ENCODE data around the gene ABCA3. TPM values are rescaled to one million over a fixed set of nuclear protein-coding genes. Genes with fewer than 3 reads are reported as not detected.

Gene ABCA3
- total and polyA plus RNA-seq, 4 donors = 197 to 607 (median 411) TPM

DNA sequence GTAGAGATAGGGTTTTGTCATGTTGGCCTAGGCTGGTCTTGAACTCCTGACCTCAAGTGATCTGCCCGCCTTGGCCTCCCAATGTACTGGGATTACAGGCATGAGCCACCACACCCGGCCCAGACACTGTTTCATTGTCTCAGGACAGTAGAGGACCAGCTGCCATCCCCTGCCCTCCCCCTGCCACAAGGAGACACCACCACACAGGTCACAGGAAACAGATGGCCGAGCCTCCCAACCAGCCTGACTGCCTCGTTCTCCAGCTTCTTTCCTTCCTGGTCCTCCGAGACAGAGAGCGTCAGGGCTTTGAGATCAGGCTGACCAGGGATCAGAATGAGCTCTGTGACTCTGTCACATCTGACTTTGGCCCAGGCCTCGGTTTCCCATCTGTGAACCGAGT, 51.8 kb downstream of the ABCA3 start:
- H3K27me3 ChIP-seq (ENCODE audit: control insufficient read depth in 3 of 3, insufficient read depth in 3 of 3, low read length in 2 of 3) = no peaks in the 10 kb centered on the region
- peaks cover 0 to 65% (median 0%) of the 10 kb centered on the region in 4 donors for H3K36me3 ChIP-seq (ENCODE audit: control insufficient read depth in 4 of 4, insufficient read depth in 4 of 4, low read length in 4 of 4)
- H3K9me3 ChIP-seq (ENCODE audit: control insufficient read depth in 4 of 4, insufficient read depth in 3 of 4, low read length in 3 of 4) = no peaks in the 10 kb centered on the region
- H3K4me1 ChIP-seq (ENCODE audit: control insufficient read depth in 5 of 5, insufficient read depth in 5 of 5, low read length in 5 of 5) = no peaks in the 10 kb centered on the region
- H3K9ac ChIP-seq (ENCODE audit: insufficient read depth in 1 of 2, low read length in 2 of 2) = no peak overlapping the region
- H3K4me3 ChIP-seq = no peak overlapping the region
- no peak for ATAC-seq (ENCODE audit: insufficient read depth, low FRiP score)
- no peak for DNase-seq
- H3K27ac ChIP-seq (ENCODE audit: low read depth in 1 of 2, low read length in 1 of 2) = no peak overlapping the region
- TF ChIP-seq, protein P1, sequence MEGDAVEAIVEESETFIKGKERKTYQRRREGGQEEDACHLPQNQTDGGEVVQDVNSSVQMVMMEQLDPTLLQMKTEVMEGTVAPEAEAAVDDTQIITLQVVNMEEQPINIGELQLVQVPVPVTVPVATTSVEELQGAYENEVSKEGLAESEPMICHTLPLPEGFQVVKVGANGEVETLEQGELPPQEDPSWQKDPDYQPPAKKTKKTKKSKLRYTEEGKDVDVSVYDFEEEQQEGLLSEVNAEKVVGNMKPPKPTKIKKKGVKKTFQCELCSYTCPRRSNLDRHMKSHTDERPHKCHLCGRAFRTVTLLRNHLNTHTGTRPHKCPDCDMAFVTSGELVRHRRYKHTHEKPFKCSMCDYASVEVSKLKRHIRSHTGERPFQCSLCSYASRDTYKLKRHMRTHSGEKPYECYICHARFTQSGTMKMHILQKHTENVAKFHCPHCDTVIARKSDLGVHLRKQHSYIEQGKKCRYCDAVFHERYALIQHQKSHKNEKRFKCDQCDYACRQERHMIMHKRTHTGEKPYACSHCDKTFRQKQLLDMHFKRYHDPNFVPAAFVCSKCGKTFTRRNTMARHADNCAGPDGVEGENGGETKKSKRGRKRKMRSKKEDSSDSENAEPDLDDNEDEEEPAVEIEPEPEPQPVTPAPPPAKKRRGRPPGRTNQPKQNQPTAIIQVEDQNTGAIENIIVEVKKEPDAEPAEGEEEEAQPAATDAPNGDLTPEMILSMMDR (IDR thresholded peaks at IDR 0.05; ENCODE audit: control extremely low read depth, extremely low read depth) = no peak
- 44 to 63% methylated on average over 8 of the region's 8 CpGs for WGBS, 2 donors

DNA sequence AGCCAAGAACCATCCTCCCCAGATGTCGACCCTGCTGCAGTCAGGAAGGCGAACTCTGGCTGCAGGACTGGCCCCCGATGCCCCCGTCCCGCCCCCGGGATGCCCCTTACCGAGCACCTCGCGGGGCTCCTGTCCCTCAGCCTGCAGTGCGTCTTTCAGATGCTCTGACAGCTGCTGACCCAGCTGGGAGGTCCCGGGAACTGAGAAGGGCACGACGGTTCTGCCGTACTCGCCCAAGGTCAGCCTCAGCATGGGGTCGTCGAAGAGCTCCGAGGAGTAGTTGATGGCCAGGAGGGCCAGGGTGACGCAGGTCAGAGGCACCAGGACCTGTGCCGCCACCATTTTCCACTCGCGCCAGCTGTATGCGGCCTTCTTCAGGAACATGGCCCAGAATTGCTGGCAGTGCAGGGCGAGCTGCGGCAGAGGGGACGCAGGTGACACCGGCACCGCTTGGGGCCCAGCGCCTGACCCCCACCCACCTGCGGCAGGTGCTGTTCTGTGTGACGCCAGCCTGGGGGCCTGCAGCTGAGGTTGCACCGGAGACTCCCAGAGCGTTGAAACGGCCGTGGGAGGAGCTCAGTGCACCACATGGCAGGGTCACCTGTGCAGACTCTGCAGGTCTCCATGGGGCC, 52.5 kb downstream of the ABCA3 start:
- Histone ChIP-seq H3K4me3 (no peak overlapping the region), H3K27ac (ENCODE audit: low read depth in 1 of 2, low read length in 1 of 2) (no peak overlapping the region), H3K9me3 (ENCODE audit: control insufficient read depth in 4 of 4, insufficient read depth in 3 of 4, low read length in 3 of 4) (no peaks in the 10 kb centered on the region), H3K4me1 (ENCODE audit: control insufficient read depth in 5 of 5, insufficient read depth in 5 of 5, low read length in 5 of 5) (no peaks in the 10 kb centered on the region), H3K27me3 (ENCODE audit: control insufficient read depth in 3 of 3, insufficient read depth in 3 of 3, low read length in 2 of 3) (no peaks in the 10 kb centered on the region), H3K36me3 (ENCODE audit: control insufficient read depth in 4 of 4, insufficient read depth in 4 of 4, low read length in 4 of 4) (peaks cover 0 to 69% (median 0%) of the 10 kb centered on the region in 4 donors), H3K9ac (ENCODE audit: insufficient read depth in 1 of 2, low read length in 2 of 2) (no peak overlapping the region)
- WGBS, 2 donors = 88 to 93% methylated on average over 35 of the region's 35 CpGs
- TF ChIP-seq, protein P1 (IDR thresholded peaks at IDR 0.05; ENCODE audit: control extremely low read depth, extremely low read depth) = no peak
- no peak for DNase-seq
- ATAC-seq (ENCODE audit: insufficient read depth, low FRiP score) = no peak

DNA sequence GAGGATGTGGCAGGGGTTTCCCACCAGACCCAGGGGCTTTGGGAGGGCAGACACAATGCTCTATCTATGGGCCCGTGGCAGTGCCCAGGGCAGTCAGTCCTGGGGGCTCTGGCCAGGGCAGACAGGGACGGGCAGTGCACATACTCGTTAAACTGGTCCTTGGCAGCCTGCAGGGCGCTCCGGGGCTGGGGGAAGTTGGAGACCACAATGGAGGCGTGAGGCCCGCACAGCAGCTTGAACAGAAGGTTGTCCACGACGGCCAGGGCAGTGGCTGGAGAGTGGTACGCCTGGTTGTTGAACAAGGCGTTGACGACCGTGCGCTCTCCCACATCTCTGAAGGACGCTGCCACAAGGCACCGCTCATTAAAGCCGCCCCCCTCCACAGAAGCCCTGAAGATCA, 54.0 kb downstream of the ABCA3 start:
- H3K9me3 ChIP-seq (ENCODE audit: control insufficient read depth in 4 of 4, insufficient read depth in 3 of 4, low read length in 3 of 4) = no peaks in the 10 kb centered on the region
- 86 to 93% methylated on average over 17 of the region's 17 CpGs for WGBS, 2 donors
- H3K27ac ChIP-seq (ENCODE audit: low read depth in 1 of 2, low read length in 1 of 2) = no peak overlapping the region
- H3K9ac ChIP-seq (ENCODE audit: insufficient read depth in 1 of 2, low read length in 2 of 2) = no peak overlapping the region
- H3K27me3 ChIP-seq (ENCODE audit: control insufficient read depth in 3 of 3, insufficient read depth in 3 of 3, low read length in 2 of 3) = no peaks in the 10 kb centered on the region
- peaks cover 0 to 65% (median 0%) of the 10 kb centered on the region in 4 donors for H3K36me3 ChIP-seq (ENCODE audit: control insufficient read depth in 4 of 4, insufficient read depth in 4 of 4, low read length in 4 of 4)
- no peak overlapping the region for H3K4me3 ChIP-seq
- DNase-seq (no peak), ATAC-seq (ENCODE audit: insufficient read depth, low FRiP score) (no peak)
- TF ChIP-seq, protein P1 (IDR thresholded peaks at IDR 0.05; ENCODE audit: control extremely low read depth, extremely low read depth) = no peak
- no peaks in the 10 kb centered on the region for H3K4me1 ChIP-seq (ENCODE audit: control insufficient read depth in 5 of 5, insufficient read depth in 5 of 5, low read length in 5 of 5)

DNA sequence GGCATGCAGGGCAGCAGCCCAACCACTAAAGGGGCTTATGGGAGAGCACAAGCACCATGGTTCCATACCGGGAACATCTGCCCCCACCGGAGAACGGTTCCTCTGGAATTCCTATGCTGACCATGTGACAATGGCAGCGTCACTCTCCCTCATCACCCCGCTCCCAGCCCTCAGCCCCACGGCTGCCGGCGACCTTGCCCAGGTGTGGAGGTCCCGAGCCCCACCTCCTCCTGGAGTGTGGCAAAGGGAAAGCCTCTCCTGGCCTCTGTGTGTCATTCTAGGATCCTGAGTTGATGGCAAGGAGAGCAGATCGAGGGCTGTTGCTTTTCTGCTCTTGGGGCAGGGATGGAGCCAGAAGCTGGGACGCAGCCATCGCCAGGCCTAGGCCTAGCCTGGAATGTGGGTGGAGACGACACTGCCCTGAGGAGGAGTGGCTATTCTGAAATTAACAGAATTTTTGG, 54.8 kb downstream of the ABCA3 start:
- Histone ChIP-seq H3K36me3 (ENCODE audit: control insufficient read depth in 4 of 4, insufficient read depth in 4 of 4, low read length in 4 of 4) (peaks cover 0 to 68% (median 0%) of the 10 kb centered on the region in 4 donors), H3K9ac (ENCODE audit: insufficient read depth in 1 of 2, low read length in 2 of 2) (no peak overlapping the region), H3K4me1 (ENCODE audit: control insufficient read depth in 5 of 5, insufficient read depth in 5 of 5, low read length in 5 of 5) (no peaks in the 10 kb centered on the region), H3K4me3 (no peak overlapping the region), H3K27ac (ENCODE audit: low read depth in 1 of 2, low read length in 1 of 2) (no peak overlapping the region), H3K9me3 (ENCODE audit: control insufficient read depth in 4 of 4, insufficient read depth in 3 of 4, low read length in 3 of 4) (no peaks in the 10 kb centered on the region), H3K27me3 (ENCODE audit: control insufficient read depth in 3 of 3, insufficient read depth in 3 of 3, low read length in 2 of 3) (no peaks in the 10 kb centered on the region)
- no peak for DNase-seq
- no peak for ATAC-seq (ENCODE audit: insufficient read depth, low FRiP score)
- 83 to 93% methylated on average over 10 to 13 of the region's 13 CpGs for WGBS, 2 donors
- TF ChIP-seq, protein P1 (IDR thresholded peaks at IDR 0.05; ENCODE audit: control extremely low read depth, extremely low read depth) = no peak

All from lung (tissue), 12 donors.